H1 (cell line): ENCODE results near the gene NFATC1. TPM values are rescaled to one million over a fixed set of nuclear protein-coding genes. Genes with fewer than 3 reads are reported as not detected.

ENCODE experiments used
- CTCF ChIA-PET: fragments of 300-600 bp; sonication (Branson Sonifier 250); formaldehyde crosslinking; loops from one replicate; lab custom pipeline; 2021; ENCODE audit not compliant: partially characterized antibody; lab: Charles Lee
- POLR2A ChIA-PET: fragments of 300-600 bp; sonication (Branson Sonifier 250); formaldehyde crosslinking; loops from one replicate; lab custom pipeline; 2021; ENCODE audit warnings: inconsistent platforms; ENCODE audit not compliant: partially characterized antibody; lab: Charles Lee
- DNase-seq, 2 experiments: peaks; one replicate each; pipeline versions ENCODE4 v3.0.0 to v3.0.0-alpha.2; 2010 to 2022; ENCODE audit warnings: low spot score in 2 of 2, low read depth in 1 of 2, mixed read lengths in 1 of 2
- FAIRE-seq: peaks from 2 replicates; lab custom pipeline; 2011; peaks lifted over from hg19 to GRCh38; lab: Jason Lieb, UNC
- H2AFZ ChIP-seq: 2 replicates; pipeline ENCODE4 v1.8.1; 2012; ENCODE audit warnings: low read length, inconsistent platforms
- H2AK5ac ChIP-seq: 2 replicates; pipeline ENCODE4 v1.6.1; 2013; ENCODE audit warnings: low read depth, low read length
- H2BK120ac ChIP-seq: replicated peaks from 2 replicates; pipeline ENCODE3; 2013; ENCODE audit warnings: low read depth, low read length, inconsistent platforms
- H2BK12ac ChIP-seq: 2 replicates; pipeline ENCODE4 v1.6.1; 2013; ENCODE audit warnings: low read depth, low read length
- H2BK15ac ChIP-seq: 2 replicates; pipeline ENCODE4 v1.6.1; 2013; ENCODE audit warnings: low read length
- H2BK20ac ChIP-seq: 2 replicates; pipeline ENCODE4 v1.6.1; 2013; ENCODE audit warnings: low read length
- H2BK5ac ChIP-seq: 2 replicates; pipeline ENCODE4 v1.6.1; 2013; ENCODE audit warnings: low read depth, low read length
- H3K14ac ChIP-seq: 2 replicates; pipeline ENCODE4 v1.6.1; 2013; ENCODE audit warnings: inconsistent platforms; ENCODE audit not compliant: insufficient read length
- H3K18ac ChIP-seq: 2 replicates; pipeline ENCODE4 v1.6.1; 2013; ENCODE audit warnings: low read length; ENCODE audit errors: extremely low read depth
- H3K23ac ChIP-seq: 2 replicates; pipeline ENCODE4 v1.6.1; 2013; ENCODE audit warnings: inconsistent platforms; ENCODE audit not compliant: insufficient read length
- H3K23me2 ChIP-seq: 2 replicates; pipeline ENCODE4 v1.6.1; 2013; ENCODE audit warnings: low read depth, low read length
- H3K27ac ChIP-seq: 2 replicates; pipeline ENCODE4 v1.6.1; 2011; ENCODE audit warnings: low read depth, low read length, inconsistent platforms
- H3K27me3 ChIP-seq, 4 experiments: replicated peaks in 1 of 4; 1 replicate in 1 of 4; 2 replicates in 3 of 4; pipeline versions ENCODE4 v1.6.1 to v1.8.1; 2011 to 2013; ENCODE audit warnings: low read length in 3 of 4, mild to moderate bottlenecking in 3 of 4, inconsistent platforms in 2 of 4, mixed read lengths in 2 of 4, moderate library complexity in 1 of 4; ENCODE audit not compliant: control insufficient read depth in 3 of 4, insufficient read depth in 3 of 4; ENCODE audit errors: extremely low read depth in 1 of 4
- H3K36me3 ChIP-seq, 4 experiments: 2 replicates each; pipeline versions ENCODE4 v1.6.1 to v1.8.1; 2011 to 2013; ENCODE audit warnings: mild to moderate bottlenecking in 4 of 4, low read length in 3 of 4, moderate library complexity in 2 of 4, control low read depth in 1 of 4, inconsistent platforms in 1 of 4; ENCODE audit not compliant: insufficient read depth in 4 of 4, control insufficient read depth in 2 of 4
- H3K4ac ChIP-seq: replicated peaks from 2 replicates; pipeline ENCODE3; 2013; ENCODE audit warnings: low read length, low read depth, mixed read lengths, inconsistent platforms; ENCODE audit not compliant: insufficient read length
- H3K4me1 ChIP-seq, 4 experiments: replicated peaks in 1 of 4; 1 replicate in 1 of 4; 2 replicates in 3 of 4; pipeline versions ENCODE4 v1.6.1 to v1.8.1; 2011 to 2013; ENCODE audit warnings: low read length in 3 of 4, inconsistent platforms in 2 of 4, mixed read lengths in 1 of 4; ENCODE audit not compliant: insufficient read depth in 4 of 4, control insufficient read depth in 3 of 4
- H3K4me2 ChIP-seq, 2 experiments: 2 replicates each; pipeline versions ENCODE4 v1.6.1 to v1.8.1; 2011 to 2013; ENCODE audit warnings: low read depth in 2 of 2, low read length in 2 of 2, control low read depth in 1 of 2, inconsistent platforms in 1 of 2, mild to moderate bottlenecking in 1 of 2; ENCODE audit not compliant: insufficient read depth in 1 of 2
- H3K4me3 ChIP-seq, 4 experiments: fragments of 200-600, 300-600 bp in 1 of 4; sonication (generic), shearing (Covaris generic), sonication (Bioruptor Twin) in 1 of 4; 2 replicates each; pipeline versions ENCODE4 v1.5.1 to v1.8.1; 2011 to 2016; ENCODE audit warnings: low read length in 4 of 4, low read depth in 3 of 4, control low read depth in 2 of 4, inconsistent platforms in 2 of 4, mild to moderate bottlenecking in 2 of 4, mixed read lengths in 1 of 4, moderate library complexity in 1 of 4; ENCODE audit not compliant: insufficient read depth in 2 of 4; ENCODE audit errors: extremely low read depth in 1 of 4
- H3K56ac ChIP-seq: replicated peaks from 2 replicates; pipeline ENCODE3; 2013; ENCODE audit warnings: low read depth, mild to moderate bottlenecking, mixed read lengths, low read length, inconsistent platforms; ENCODE audit not compliant: insufficient read length
- H3K79me1 ChIP-seq: 2 replicates; pipeline ENCODE4 v1.6.1; 2013; ENCODE audit warnings: low read depth, low read length, control low read depth
- H3K79me2 ChIP-seq, 2 experiments: 2 replicates each; pipeline versions ENCODE4 v1.6.1 to v1.8.1; 2012 to 2013; ENCODE audit warnings: low read length in 2 of 2, mild to moderate bottlenecking in 2 of 2, inconsistent platforms in 1 of 2; ENCODE audit not compliant: insufficient read depth in 2 of 2, control insufficient read depth in 1 of 2
- H3K9ac ChIP-seq, 4 experiments: replicated peaks in 1 of 4; 1 replicate in 1 of 4; 2 replicates in 3 of 4; pipeline versions ENCODE4 v1.6.1 to v1.8.1; 2011 to 2013; ENCODE audit warnings: low read depth in 3 of 4, low read length in 3 of 4, control low read depth in 2 of 4, mild to moderate bottlenecking in 2 of 4, moderate library complexity in 2 of 4, inconsistent platforms in 1 of 4; ENCODE audit errors: extremely low read depth in 1 of 4
- H3K9me3 ChIP-seq, 2 experiments: 2 replicates each; pipeline versions ENCODE4 v1.6.1 to v1.8.1; 2012 to 2013; ENCODE audit warnings: mild to moderate bottlenecking in 2 of 2, moderate library complexity in 2 of 2, control low read depth in 1 of 2, inconsistent platforms in 1 of 2, low read depth in 1 of 2, low read length in 1 of 2, mixed read lengths in 1 of 2; ENCODE audit not compliant: insufficient read depth in 2 of 2
- H4K20me1 ChIP-seq, 2 experiments: replicated peaks in 1 of 2; 2 replicates each; pipeline versions ENCODE3 to v1.8.1; 2011 to 2013; ENCODE audit warnings: inconsistent platforms in 2 of 2, low read length in 2 of 2, mild to moderate bottlenecking in 1 of 2; ENCODE audit not compliant: insufficient read depth in 2 of 2, control insufficient read depth in 1 of 2
- H4K5ac ChIP-seq: 2 replicates; pipeline ENCODE4 v1.6.1; 2013; ENCODE audit warnings: low read length, low read depth, mixed read lengths, inconsistent platforms; ENCODE audit not compliant: insufficient read length
- H4K8ac ChIP-seq: 2 replicates; pipeline ENCODE4 v1.8.0; 2013; ENCODE audit warnings: mild to moderate bottlenecking, moderate library complexity, low read length, inconsistent platforms; ENCODE audit not compliant: insufficient read depth; ENCODE audit errors: extremely low read depth
- H4K91ac ChIP-seq: replicated peaks from 2 replicates; pipeline ENCODE3; 2013; ENCODE audit warnings: low read length, mixed read lengths, inconsistent platforms; ENCODE audit not compliant: insufficient read length
- MAX ChIP-seq: IDR thresholded peaks from 2 replicates; pipeline ENCODE4 v1.6.1; 2012; ENCODE audit warnings: inconsistent platforms
- WGBS, 2 experiments: shearing (Covaris generic) in 1 of 2; methylation state at CpG; one replicate each; pipeline versions ENCODE4 v1.1.6 to v1.1.7; 2013 to 2015; ENCODE audit warnings: low lambda C conversion rate in 2 of 2, mixed read lengths in 2 of 2, inconsistent platforms in 1 of 2, low coverage in 1 of 2, missing lambda C conversion rate in 1 of 2; ENCODE audit not compliant: insufficient replicate concordance in 2 of 2, insufficient coverage in 1 of 2, insufficient read length in 1 of 2; ENCODE audit errors: extremely low coverage in 1 of 2, missing lambda C conversion rate in 1 of 2; 5-methylcytosine and 5-hydroxymethylcytosine counted together
- polyA plus RNA-seq, 7 experiments: library from polyadenylated mRNA; depleted of rRNA in 3 of 7; stranded (reverse) in 5 of 7; unstranded in 2 of 7; fragments of >200 nt in 5 of 7; fragments of 200-250 nt in 2 of 7; gene quantifications; 1 replicate in 5 of 7; 2 replicates in 1 of 7; 4 replicates in 1 of 7; pipeline versions ENCODE4 v1.2.1 to v1.2.3, GENCODE V29; 2011 to 2013; ENCODE audit warnings: missing spikeins in 2 of 7, mixed read lengths in 2 of 7
- total RNA-seq: library from RNA; stranded (reverse); fragmentation: NEBNext Ultra II Directional; extraction: Animal tissue kit (Norgen Biotek cat#: 25700); gene quantifications from 2 replicates; pipeline ENCODE4 v1.2.1, GENCODE V29; 2021

The NFATC1 gene
- total and polyA plus RNA-seq, 2 of the 8 experiments (the other 6 are each of a cell fraction or from before 2014, with no cell fraction given): 2.0 to 6.6 TPM

GRCh38 chr18:79447703-79448367 is 52.1 kb downstream of the NFATC1 start:
- Histone ChIP-seq H4K91ac (no peak overlapping the region), H4K8ac (peak overlapping the region; percentile 51), H2BK120ac (no peak overlapping the region), H2BK12ac (no peak overlapping the region), H3K4ac (no peak overlapping the region), H3K56ac (no peak overlapping the region), H3K27me3 (no peaks in the 10 kb centered on the region), H3K18ac (no peak overlapping the region), H3K4me2 (no peak overlapping the region), H3K4me3 (no peak overlapping the region), H3K23ac (no peak overlapping the region), H3K23me2 (no peaks in the 10 kb centered on the region), H3K79me1 (no peaks in the 10 kb centered on the region), H2BK15ac (no peak overlapping the region), H2BK20ac (no peak overlapping the region), H3K36me3 (no peaks in the 10 kb centered on the region; a peak in 1 of 8 replicates), H3K9me3 (no peaks in the 10 kb centered on the region), H2AFZ (no peak overlapping the region), H4K20me1 (no peaks in the 10 kb centered on the region), H3K9ac (no peak overlapping the region), H3K4me1 (no peaks in the 10 kb centered on the region; a peak in 2 of 7 replicates), H4K5ac (no peak overlapping the region), H3K14ac (no peak overlapping the region), H2BK5ac (peak overlapping the region; percentile 18; the same call in 1 of the 2 replicates), H2AK5ac (no peak overlapping the region), H3K79me2 (no peaks in the 10 kb centered on the region), H3K27ac (no peak overlapping the region)
- no peak for DNase-seq
- no peak for FAIRE-seq
- ChIA-PET CTCF (interaction anchor here (1.4 kb wide), 1 partner anchor 9 kb away, joined by 4 read pairs; no protein-coding TSS in a partner anchor), POLR2A (no interaction called here)
- WGBS, 2 experiments: 93% methylated on average over 29 of the region's 29 CpGs; no CpG with 5 or more reads in 1 of the 2 experiments
- TF ChIP-seq MAX: no peak
